ENCODE data around the gene PKP4.
"Not testable (repeated sequence)": the region's sequence is repeated elsewhere in the genome, so short reads cannot be mapped to it uniquely, and the experiment has no call there.

The PKP4 gene, protein sequence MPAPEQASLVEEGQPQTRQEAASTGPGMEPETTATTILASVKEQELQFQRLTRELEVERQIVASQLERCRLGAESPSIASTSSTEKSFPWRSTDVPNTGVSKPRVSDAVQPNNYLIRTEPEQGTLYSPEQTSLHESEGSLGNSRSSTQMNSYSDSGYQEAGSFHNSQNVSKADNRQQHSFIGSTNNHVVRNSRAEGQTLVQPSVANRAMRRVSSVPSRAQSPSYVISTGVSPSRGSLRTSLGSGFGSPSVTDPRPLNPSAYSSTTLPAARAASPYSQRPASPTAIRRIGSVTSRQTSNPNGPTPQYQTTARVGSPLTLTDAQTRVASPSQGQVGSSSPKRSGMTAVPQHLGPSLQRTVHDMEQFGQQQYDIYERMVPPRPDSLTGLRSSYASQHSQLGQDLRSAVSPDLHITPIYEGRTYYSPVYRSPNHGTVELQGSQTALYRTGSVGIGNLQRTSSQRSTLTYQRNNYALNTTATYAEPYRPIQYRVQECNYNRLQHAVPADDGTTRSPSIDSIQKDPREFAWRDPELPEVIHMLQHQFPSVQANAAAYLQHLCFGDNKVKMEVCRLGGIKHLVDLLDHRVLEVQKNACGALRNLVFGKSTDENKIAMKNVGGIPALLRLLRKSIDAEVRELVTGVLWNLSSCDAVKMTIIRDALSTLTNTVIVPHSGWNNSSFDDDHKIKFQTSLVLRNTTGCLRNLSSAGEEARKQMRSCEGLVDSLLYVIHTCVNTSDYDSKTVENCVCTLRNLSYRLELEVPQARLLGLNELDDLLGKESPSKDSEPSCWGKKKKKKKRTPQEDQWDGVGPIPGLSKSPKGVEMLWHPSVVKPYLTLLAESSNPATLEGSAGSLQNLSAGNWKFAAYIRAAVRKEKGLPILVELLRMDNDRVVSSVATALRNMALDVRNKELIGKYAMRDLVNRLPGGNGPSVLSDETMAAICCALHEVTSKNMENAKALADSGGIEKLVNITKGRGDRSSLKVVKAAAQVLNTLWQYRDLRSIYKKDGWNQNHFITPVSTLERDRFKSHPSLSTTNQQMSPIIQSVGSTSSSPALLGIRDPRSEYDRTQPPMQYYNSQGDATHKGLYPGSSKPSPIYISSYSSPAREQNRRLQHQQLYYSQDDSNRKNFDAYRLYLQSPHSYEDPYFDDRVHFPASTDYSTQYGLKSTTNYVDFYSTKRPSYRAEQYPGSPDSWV

DNA sequence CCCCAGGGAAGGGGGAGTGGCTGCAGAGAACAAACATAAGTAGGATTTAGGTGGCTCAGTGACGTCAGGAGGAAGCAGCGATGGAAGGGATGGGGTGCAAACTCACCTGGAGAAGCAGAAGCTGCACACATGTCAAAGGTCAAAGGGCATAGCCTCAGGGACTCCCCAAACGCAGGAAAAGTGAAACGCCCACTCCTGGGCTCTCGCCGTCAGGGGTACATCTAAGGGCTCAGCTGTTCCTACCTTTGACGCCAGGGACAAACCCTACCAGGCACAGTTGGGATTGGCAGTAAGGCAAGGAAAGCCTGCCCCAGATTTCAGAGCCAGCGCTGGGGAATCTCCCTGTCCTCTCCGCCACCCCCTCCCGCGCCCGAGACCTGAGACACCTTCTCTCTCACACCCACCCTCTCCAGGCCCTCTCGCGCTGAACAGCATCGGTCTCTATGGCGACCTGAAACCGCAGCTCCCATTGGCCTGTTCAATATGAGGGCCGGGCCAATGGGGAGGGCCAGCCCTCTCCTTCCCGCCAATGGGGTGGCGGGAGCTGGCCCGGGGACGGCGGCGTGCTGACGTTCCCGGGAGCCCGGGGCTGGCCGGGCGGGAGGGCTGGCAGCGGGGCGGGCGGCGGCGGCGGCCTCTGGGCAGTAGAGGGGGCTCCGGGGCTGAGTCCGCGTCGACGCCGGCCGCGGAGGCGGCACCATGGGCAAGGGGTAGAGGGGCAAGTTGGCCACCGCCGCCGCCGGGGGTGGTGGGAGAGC is at the start of gene PKP4, which contains the start of gene CCDC148:
Gene PKP4, plus strand, starts transcription at position 644 of the 758 bp plus-strand sequence. CDS start 76,233 bp downstream, outside the sequence.
Gene CCDC148, minus strand, starts transcription at position 445 of the 758 bp plus-strand sequence. Its CDS starts 314 bp downstream, at position 131.
- peak; percentile 95 for DNase-seq

DNA sequence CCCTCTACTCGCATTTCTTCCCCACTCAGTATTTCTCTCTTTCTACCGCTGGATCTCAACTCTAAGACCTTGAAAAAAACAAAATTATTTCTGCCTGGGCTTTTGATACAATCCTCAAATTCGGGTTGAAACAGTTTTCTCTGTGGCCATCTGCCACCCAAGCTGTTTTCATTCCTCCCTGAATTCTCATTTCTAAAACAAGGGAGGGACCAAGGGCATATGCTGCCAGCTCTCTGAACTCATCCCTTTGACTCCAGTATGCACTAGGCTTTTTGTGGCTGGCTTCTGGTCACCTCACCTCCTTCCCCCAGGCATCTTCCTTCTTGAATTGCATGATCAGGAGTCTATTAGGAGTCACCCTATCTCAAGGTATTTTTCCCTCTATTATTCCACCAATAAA is 49.7 kb upstream of the PKP4 start:
- no peak for DNase-seq

DNA sequence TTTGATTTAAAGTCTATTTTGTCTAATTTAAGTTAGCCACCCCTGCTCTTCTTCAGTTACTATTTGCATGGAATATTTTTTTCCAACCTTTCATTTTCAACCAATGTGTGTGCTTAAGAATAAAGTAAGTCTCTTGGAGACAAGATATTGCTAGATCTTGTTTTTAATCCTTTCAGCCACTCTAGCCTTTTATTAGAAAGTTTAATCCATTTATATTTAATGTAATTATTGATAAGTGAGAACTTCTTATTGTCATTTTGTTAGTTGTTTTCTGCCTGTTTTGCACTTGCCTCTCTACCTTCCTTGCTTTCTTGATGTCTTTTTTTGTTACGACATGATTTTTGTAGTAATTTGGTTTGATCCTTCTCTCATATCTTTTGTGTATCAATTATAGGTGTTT is 46.6 kb upstream of the PKP4 start:
- no peak for DNase-seq

DNA sequence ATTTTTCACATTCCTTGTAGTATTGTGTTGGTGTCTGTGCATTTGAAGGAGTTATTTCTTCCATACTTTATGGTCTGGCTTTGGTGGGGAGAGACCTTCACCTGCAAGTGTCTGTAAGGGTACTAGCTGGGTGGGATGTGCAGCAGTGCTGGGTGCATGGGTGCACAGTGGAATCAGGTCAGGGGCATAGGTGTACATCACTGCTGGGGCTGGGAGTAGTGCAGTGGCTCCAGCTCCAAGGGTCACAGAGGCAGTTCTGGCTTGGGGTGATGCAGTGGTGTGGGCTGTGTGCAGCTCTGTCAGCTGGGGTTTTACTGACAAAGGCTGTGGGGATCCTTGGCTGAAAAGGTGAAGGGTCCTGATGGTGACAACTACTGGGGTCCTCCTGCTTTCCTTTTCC is 45.0 kb upstream of the PKP4 start:
- DNase-seq, result no peak

DNA sequence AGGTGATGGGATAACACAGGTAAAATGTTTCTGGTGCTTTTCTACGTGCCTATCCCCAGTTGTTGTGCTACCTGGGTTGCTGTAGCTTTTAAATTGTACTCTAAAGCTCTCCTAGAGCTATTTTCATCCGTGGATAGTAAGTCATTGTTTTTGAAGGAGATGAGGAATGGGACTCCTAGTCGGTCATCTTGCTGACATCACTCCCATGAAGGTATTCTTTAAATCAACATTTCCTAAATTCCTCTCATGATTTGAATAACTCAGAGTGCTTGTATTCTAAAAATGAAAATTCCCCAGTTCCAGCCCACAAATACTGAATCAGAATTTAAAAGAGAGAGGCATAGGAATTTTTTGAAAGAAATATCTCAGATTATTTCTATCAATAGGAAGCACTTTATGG is 44.5 kb upstream of the PKP4 start:
- DNase-seq, result no peak

DNA sequence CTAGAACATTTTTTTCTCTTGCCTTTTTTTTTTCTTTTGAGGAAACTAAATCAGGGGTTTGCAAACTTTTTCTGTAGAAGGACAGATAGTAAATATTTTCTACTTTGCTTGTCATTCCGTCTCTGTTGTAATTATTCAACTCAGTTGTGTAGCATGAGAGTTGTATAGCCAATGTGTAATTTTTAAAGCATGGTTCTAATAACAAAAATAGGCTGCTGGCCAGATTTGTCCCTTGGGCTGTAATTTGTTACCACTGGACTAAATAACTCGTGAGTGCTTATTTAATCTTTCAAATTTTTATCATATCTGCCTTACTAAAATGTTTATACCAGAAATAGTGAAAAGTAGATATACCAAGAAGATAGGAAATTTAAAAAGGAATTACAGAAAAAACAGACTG is 43.2 kb upstream of the PKP4 start:
- DNase-seq, result no peak

DNA sequence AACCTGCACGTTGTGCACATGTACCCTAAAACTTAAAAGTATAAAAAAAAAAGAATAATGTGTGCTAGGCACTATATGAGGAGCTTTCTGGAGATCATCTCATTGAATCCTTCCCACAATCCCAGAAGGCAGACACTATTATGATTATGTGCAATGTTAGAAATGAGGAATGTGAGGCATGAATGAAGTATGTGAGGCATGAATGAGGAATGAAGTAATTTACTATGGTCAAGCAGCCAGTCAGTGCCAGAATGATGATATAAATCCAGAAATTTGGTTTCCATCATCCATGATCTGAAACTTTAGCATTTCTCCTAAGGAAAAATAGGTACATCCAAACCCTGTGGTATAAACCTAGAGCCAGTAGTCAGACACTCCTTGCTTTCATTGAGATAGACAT is 42.2 kb upstream of the PKP4 start:
- DNase-seq, result no peak

DNA sequence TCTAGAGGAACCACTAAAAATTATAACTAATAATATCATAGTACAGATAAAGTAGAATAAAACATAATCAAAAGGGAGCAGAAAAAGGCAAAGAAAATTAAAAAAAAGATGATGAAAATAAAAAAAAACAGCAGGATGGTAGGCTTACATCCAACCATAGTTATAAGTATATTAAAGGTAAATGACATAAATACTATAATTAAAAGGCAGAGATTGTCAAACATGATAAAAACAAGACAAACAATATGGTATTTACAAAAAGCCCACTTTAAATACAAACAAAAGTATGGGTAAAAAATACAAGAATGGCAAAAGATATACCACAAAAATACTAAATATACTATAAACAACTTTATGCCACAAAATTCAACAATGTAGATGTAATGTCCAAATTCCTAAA is 24.6 kb upstream of the PKP4 start:
- DNase-seq, result no peak

DNA sequence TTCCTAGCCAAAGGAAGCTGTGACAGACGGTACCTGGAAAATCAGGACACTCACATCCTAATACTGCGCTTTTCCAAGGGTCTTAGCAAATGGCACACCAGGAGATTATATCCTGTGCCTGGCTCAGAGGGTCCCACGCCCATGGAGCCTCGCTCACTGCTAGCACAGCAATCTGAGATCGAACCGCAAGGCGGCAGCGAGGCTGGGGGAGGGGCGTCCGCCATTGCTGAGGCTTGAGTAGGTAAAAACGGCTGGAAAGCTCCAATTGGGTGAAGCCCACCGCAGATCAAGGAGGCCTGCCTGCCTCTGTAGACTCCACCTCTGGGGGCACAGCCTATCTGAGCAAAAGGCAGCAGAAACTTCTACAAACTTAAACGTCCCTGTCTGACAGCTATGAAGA is 23.0 kb upstream of the PKP4 start:
- DNase-seq, result not testable (repeated sequence)

DNA sequence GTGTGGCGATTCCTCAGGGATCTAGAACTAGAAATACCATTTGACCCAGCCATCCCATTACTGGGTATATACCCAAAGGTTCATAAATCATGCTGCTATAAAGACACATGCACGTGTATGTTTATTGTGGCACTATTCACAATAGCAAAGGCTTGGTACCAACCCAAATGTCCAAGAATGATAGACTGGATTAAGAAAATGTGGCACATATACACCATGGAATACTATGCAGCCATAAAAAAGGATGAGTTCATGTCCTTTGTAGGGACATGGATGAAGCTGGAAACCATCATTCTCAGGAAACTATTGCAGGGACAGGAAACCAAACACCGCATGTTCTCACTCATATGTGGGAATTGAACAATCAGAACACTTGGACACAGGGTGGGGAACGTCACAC is 17.7 kb upstream of the PKP4 start:
- not testable (repeated sequence) for DNase-seq

DNA sequence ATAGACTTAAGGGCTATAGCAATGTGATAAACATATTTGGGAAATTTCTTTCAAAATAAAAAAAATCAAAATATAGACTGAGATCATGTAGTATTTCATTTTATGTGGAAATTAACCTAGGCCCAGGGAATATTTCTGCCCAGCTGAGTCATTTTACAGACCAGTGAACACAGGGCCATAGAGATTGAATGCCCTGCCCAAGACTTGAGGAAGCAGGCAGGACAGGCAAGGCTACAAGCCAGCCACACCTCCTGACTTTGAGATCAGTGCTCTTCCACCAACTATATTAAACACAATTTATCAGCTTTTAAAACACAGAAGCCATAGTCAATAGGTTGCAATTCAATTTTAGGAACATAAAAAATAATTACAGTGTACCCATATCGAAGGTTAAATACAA is 13.1 kb upstream of the PKP4 start:
- DNase-seq, result no peak

DNA sequence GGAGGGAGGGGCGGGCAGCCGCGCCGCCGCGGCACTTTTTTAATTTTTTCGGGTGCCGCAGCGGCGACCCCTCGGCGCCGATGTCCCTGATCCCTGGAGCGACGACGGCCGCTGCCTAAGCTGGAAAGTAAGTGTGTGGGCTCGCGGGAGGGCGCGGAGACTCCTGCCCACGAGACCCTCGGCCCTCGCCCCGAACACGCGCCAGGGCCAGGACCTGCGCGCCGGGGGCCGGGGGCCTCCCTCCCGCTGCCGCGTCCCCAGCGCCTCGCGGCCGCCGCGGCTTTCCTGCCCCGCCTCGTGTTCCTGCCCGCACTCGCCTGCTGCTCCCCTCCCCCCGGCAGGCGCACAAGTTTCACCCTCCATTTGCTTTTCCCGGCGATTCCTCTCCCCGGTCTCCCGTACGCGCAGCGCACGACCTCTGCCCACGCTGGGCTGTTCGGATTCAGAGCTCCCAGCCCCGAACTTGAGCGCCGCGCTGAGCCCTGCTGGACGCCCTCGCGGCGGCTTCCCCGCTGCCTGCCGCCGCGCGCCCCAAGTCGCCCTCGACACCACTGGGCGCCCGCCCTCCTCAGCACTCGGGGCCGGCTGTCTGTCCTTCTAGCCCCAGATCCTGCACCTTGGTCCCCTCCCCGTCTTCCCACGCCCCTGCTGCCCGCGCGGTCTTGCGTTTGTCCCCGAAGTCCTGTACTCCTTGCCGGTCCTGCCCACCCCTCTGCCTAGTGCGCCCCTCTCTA is 507 bp downstream of the PKP4 start:
- peak; percentile 46 for DNase-seq

DNA sequence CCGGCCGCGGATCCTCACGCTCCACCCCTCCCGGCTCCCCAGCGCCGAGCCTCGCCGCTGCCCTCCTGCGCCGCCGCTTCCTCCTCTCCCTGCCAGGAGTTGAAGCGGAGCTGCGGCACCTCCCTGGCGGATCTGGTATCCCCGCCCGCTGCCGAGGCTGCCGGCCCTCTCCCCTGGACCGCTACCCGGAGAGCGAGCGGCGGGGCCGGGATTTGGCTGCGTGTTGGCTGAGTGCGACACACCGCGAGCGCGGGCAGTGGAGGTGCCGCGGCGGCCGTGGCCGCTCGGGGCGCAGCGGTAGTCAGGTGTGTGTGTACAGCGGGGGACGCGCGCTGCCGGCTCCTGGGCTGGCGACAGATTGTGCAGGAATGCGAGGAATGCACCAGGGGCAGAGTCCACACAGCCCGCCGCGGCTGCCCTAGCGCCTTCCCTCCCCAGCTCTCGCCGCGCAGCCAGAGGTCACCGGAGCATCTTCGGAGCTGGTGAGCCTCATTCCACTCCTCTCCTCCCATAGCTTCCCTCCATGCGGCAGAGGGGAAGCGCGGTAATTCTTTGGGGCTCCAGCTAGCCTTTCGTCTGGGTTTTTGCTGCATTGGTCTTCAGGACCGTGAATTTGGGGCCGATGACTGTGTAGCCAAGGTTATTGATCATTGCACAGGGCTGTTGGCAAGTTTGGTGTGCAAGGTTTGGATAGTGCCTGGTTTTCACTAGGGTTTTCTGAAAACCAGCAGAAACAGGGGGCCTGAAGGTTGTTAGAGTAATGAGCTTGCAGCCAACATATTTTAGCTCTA is 1.3 kb downstream of the PKP4 start:
- peak; percentile 41 for DNase-seq

DNA sequence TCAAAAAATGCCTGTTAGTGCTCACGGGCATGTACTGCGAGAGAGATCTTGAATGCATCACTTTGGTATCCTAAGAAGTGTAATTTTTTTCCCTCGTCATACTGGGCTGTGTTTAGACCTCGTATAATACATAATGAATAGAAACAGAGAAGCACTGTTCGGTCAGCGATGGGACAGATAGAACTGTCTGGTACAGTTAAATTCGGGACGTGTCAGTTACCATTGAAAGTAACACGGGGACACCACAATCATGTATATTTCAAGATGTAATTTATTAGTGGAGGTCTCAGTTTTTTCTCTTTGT is 1.8 kb downstream of the PKP4 start:
- DNase-seq, result no peak

DNA sequence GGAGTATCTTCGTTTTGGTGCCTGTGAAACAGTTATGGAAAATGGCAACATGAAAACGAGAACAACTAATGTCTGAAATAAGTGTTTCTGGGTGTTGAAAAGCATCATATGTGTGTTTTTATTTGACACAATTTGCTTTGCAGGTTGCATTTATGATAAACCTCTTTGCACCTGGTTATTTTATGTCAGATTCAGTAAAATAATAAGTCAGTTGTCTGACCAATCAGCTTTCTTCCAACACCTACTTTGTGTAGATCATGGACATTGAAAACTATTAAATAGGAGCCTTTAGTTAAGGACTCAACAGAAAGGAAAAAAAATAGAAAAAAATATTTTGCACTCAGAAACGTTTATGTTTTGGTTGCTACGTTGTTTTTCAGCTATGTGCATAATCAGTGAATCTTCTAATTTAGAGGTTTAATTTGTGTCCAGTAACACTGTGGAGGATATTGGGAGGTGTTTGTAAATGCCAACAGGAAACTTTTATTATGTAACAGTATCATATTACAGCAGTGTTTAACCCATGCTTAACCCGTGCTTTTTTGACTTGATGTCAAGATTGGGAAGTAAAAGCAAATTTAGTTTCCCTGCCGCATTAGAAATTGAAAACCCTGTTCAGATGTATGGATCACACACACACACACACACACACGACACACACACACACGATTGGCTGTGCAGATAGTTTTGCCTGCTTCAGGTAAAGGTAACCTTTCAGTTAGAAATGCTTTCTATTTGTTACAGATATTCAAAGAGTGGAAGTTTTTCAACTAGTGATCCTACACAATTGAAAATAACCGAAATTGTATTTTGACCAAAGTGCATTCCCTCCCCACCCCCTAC is 2.6 kb downstream of the PKP4 start:
- no peak for DNase-seq

DNA sequence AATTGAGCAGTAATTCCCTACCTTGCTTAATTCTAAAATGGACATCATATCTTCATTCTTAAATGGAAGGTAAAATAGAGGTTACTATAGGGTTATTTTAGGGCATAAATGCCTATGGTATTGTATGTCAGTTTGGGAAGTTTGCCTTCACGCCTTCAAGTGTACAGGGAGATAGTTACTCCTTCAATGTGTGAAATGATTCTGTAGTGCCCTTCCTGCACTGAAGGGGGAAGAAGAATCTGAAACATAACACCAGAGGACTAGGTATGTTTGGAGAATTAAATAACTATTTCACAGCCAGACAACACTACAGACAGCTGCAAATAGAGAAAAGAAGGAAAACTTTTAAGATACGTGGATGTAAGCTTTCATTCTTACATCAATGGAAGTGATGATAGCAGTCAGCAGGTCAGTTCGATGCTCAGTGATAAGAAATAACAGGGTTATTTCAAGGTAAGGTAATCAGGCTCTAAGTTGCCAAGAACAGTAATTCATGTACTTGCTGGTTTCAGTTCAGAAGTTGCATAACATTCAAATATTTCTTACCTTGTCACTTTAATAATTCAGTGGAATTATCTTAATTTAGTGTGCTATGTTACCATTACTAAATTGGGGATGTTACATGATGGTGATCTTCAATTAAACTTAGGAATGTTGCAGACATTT is 4.0 kb downstream of the PKP4 start:
- no peak for DNase-seq

DNA sequence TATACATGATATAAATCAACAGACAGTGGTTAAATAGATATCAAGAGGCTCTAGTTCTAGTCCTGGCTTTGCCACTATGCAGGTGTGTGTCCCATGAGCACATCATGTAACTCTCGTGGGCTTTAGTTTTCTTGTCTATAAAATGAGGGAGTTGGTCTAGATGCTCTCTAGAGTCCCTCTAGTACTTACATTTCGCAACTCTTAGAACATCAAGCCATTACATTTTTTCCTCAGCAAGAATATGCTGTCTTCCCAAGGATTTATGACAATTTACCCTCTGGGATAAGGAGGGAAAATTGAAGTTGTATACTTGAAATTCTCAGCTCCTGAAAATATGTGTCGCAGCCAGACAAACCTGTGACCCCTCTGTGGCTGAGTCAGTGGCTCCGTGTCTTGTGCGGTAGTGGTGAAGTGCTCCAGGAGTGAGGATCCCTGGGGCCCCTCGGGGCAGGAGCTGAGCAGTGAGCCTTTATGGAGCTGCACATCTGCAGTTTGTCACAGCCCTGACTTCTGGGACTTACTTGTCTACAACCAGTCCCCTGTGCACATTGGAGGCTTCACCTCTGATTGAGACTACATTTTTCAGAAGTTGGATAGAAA is 6.8 kb downstream of the PKP4 start:
- DNase-seq, result no peak

DNA sequence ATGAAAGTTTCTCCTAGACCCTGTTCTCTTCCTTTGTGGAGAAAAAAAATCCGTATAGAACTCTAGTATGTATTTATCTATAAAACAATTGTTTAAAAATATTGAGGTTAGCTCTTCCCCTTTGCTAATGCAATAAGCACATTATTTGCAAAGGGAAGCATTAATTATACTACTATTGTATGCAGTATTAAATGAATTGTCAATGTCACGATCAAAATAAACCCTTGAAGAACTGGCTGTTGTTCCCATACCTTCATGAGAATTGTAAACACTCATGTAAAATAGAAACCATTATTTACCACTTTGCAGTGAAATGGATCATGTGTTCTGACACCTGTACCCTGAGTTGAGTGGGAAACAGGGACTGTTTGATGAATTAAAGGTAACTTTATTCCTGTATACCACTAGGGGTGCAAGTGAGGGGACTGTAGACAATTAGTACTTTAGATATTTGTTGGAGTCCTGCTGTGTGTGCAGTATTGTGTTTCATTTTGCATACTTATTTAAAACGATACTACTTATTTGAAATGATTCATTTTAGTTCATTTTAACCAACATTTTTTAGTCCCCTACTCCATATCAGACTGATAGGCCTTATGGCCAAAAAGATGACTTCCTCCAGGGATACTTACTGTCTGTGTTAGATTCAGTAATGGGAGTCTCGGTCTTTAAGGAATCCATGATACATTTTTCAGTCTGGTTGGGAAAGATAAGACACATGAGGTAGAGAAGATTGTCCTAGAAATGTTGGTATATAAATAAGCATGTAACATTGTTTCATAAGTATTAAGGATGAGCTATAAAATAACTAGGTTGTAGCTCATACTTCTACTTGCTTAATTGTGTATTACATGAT is 7.9 kb downstream of the PKP4 start:
- peak; percentile 62 for DNase-seq
